Non-pigmented ciliary epithelial cell (primary cell): Measurements from ENCODE around the gene OR6Q1.
A peak's percentile ranks its signal among the peaks of the same experiment; 100 is the strongest.

ENCODE experiments used
- DNase-seq: peaks from one replicate; pipeline ENCODE4 v3.0.0-alpha.2; 2010; ENCODE audit warnings: low read depth

The OR6Q1 gene

GRCh38 chr11:58058276-58059006, 27.7 kb downstream of the OR6Q1 start:
- no peak for DNase-seq

- peak; percentile 89 for DNase-seq
Observed at GRCh38 chr11:58059007-58059350, 28.2 kb downstream of the OR6Q1 start.

- DNase-seq, result no peak
Observed at GRCh38 chr11:58060535-58060934, 29.8 kb downstream of the OR6Q1 start.

- no peak for DNase-seq
Observed at GRCh38 chr11:58060939-58061672, 30.4 kb downstream of the OR6Q1 start.

- DNase-seq, result no peak
Observed at GRCh38 chr11:58061813-58062212, 31.1 kb downstream of the OR6Q1 start.

- no peak for DNase-seq
Observed at GRCh38 chr11:58067685-58068084, 36.9 kb downstream of the OR6Q1 start.

- no peak for DNase-seq
Observed at GRCh38 chr11:58068655-58069054, 37.9 kb downstream of the OR6Q1 start.

- DNase-seq, result no peak
Observed at GRCh38 chr11:58070585-58070984, 39.8 kb downstream of the OR6Q1 start.

GRCh38 chr11:58075781-58076180, 45.0 kb downstream of the OR6Q1 start:
- no peak for DNase-seq
